K562 (cell line): ENCODE data around the gene GGA2. TPM values are rescaled to one million over a fixed set of nuclear protein-coding genes. Genes with fewer than 3 reads are reported as not detected.
A peak's percentile ranks its signal among the peaks of the same experiment; 100 is the strongest.

Experiments used
- BRD4 ChIP-seq: fragments of 200-600 bp; sonication (generic); IDR thresholded peaks from 2 replicates; pipeline ENCODE4 v1.6.1; 2017; ENCODE audit warnings: inconsistent platforms
- RERE ChIP-seq: sonication (generic); formaldehyde crosslinking; IDR thresholded peaks from 2 replicates; pipeline ENCODE4 v1.8.0; 2023; ENCODE audit warnings: missing genetic modification reagents, mild to moderate bottlenecking, borderline replicate concordance
- THAP7 ChIP-seq: fragments of 250-450 bp; sonication (Bioruptor Pico); IDR thresholded peaks from 2 replicates; pipeline ENCODE4 v1.5.0; 2021
- ZFP91 ChIP-seq: sonication (generic); formaldehyde crosslinking; IDR thresholded peaks from 2 replicates; pipeline ENCODE4 v1.8.0; 2022; ENCODE audit warnings: mild to moderate bottlenecking, missing genetic modification reagents
- ZFX ChIP-seq: sonication (generic); formaldehyde crosslinking; IDR thresholded peaks from 2 replicates; pipeline ENCODE4 v1.8.0; 2022; ENCODE audit warnings: mild to moderate bottlenecking, missing genetic modification reagents, moderate library complexity
- ZNF282 ChIP-seq: sonication (generic); formaldehyde crosslinking; IDR thresholded peaks from 2 replicates; pipeline ENCODE4 v1.8.1; 2023; ENCODE audit warnings: missing genetic modification reagents
- ZNF318 ChIP-seq, 2 experiments: fragments of 450-650 bp; IDR thresholded peaks; 2 replicates each; pipeline ENCODE4 v1.6.1; 2016; ENCODE audit warnings: mild to moderate bottlenecking in 2 of 2, borderline replicate concordance in 1 of 2, low read depth in 1 of 2, moderate library complexity in 1 of 2
- polyA plus RNA-seq, 8 experiments: library from polyadenylated mRNA; depleted of rRNA in 4 of 8; stranded (reverse) in 5 of 8; unstranded in 3 of 8; fragments of >200 nt; fragmentation: Nextera tagmentation in 2 of 8; fragmentation: Illumina TruSeq in 1 of 8; extraction: Ambion mirVana in 2 of 8; extraction: Trizol in 1 of 8; gene quantifications; 2 replicates each; pipeline versions ENCODE4 v1.2.1 to v1.2.3, GENCODE V29; 2011 to 2014; ENCODE audit warnings: inconsistent platforms in 1 of 8, missing spikeins in 1 of 8
- total RNA-seq, 7 experiments: library from RNA; depleted of rRNA in 6 of 7; stranded (reverse); fragments of >200 nt in 6 of 7; fragmentation: Illumina TruSeq in 2 of 7; extraction: Trizol in 2 of 7; gene quantifications; 2 replicates each; pipeline versions ENCODE4 v1.2.1 to v1.2.3, GENCODE V29; 2011 to 2021; ENCODE audit warnings: low replicate concordance in 1 of 7

The GGA2 gene
- total and polyA plus RNA-seq, 9 of the 15 experiments (the other 6 are each of a cell fraction or from before 2014, with no cell fraction given) = 11.9 to 133 (median 66.3) TPM

GRCh38 chr16:23452572-23453337, 57.5 kb downstream of the GGA2 start, which contains the start of gene COG7 (continued):
- TF ChIP-seq ZNF318 (IDR thresholded peaks at IDR 0.05; ENCODE audit: borderline replicate concordance in 1 of 2, low read depth in 1 of 2) (no peak), ZNF282 (CRISPR knock-in tag) (no peak), ZFX (CRISPR knock-in tag) (peak; percentile 97), RERE (CRISPR knock-in tag) (no peak), BRD4 (peak; percentile 46; the same call in 1 of the 2 replicates), THAP7 (CRISPR knock-in tag) (no peak), ZFP91 (CRISPR knock-in tag) (no peak; the same call in 1 of the 2 replicates)
